Prostate gland (tissue), 2 donors: ENCODE data around the gene GPR158.

Experiments
- CTCF ChIP-seq, 4 experiments: fragments of 200-600 bp in 2 of 4; fragments of 450-650 bp in 2 of 4; sonication (generic) in 2 of 4; IDR thresholded peaks; 1 replicate in 3 of 4; 2 replicates in 1 of 4; pipeline ENCODE4 v1.5.1; 2016 to 2019; ENCODE audit warnings: antibody characterized with exemption in 4 of 4, mild to moderate bottlenecking in 2 of 4, moderate library complexity in 2 of 4
- POLR2A ChIP-seq: fragments of 450-650 bp; IDR thresholded peaks from one replicate; pipeline ENCODE4 v1.6.1; 2016; ENCODE audit warnings: antibody characterized with exemption, mild to moderate bottlenecking
- POLR2AphosphoS5 ChIP-seq: sonication (generic); formaldehyde crosslinking; IDR thresholded peaks from one replicate; pipeline ENCODE4 v1.6.1; 2017; ENCODE audit warnings: antibody characterized with exemption

DNA sequence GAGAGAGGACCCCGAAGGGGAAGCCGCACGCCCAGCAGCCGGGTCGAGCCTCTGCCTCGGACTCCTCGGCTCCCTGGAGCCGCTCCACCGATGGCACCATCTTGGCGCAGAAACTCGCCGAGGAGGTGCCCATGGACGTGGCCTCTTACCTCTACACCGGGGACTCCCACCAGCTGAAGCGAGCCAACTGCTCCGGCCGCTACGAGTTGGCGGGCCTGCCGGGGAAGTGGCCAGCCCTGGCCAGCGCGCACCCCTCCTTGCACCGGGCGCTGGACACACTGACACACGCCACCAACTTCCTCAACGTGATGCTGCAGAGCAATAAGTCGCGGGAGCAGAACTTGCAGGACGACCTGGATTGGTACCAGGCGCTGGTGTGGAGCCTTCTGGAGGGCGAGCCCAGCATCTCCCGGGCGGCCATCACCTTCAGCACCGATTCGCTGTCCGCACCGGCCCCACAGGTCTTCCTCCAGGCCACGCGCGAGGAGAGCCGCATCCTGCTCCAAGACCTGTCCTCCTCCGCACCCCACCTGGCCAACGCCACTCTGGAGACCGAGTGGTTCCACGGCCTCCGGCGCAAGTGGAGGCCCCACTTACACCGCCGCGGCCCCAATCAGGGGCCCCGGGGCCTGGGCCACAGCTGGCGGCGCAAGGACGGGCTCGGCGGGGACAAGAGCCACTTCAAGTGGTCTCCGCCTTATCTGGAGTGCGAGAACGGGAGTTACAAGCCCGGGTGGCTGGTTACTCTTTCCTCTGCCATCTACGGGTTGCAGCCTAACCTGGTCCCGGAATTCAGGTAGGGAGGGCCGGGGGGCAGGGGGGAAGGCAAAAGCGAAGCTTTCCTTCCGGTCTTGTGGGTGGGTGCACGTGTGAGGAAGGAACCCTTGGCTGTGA, 973 bp downstream of the GPR158 start:
- TF ChIP-seq CTCF (IDR thresholded peaks at IDR 0.05) (no peak), POLR2AphosphoS5 (no peak), POLR2A (no peak)
